GM19023 (cell line): ENCODE data around the gene AQP3.
A peak's percentile ranks its signal among the peaks of the same experiment; 100 is the strongest.
"Not testable (repeated sequence)": the region's sequence is repeated elsewhere in the genome, so short reads cannot be mapped to it uniquely, and the experiment has no call there.

Experiments used
- ATAC-seq: cut with Tn5 transposase; IDR thresholded peaks from one replicate; pipeline ENCODE4 v1.9.1; 2021; ENCODE audit warnings: mild to moderate bottlenecking, moderate library complexity; ENCODE audit not compliant: unreplicated experiment

AQP3 gene

DNA sequence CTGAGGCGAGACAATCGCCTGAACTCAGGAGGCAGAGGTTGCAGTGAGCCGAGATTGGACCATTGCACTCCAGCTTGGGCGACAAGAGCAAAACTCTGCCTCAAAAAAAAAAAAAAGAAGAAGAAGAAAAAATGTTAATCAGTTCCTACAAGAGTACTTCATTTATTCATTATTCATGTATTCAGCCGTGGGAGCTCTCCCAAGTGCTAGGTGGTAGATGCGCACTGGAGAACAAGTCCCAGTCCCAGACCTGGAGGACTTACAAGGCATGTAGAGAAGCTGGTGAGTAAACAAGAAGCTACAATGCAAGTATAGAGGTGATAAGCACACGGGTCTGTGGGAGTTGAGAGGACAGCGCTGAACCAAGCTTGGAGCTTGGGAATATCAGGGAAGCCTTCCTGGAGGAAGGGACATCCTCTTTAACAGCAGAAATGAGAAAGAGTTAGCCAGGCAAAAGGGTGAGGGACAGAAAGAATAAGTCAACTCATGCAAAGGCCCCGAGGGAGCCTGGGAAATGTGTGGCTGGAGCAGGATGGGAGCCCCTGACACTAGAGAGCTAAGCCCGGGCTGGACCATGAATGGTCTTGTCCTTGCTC is 27.6 kb downstream of the AQP3 start:
- ATAC-seq: no peak

DNA sequence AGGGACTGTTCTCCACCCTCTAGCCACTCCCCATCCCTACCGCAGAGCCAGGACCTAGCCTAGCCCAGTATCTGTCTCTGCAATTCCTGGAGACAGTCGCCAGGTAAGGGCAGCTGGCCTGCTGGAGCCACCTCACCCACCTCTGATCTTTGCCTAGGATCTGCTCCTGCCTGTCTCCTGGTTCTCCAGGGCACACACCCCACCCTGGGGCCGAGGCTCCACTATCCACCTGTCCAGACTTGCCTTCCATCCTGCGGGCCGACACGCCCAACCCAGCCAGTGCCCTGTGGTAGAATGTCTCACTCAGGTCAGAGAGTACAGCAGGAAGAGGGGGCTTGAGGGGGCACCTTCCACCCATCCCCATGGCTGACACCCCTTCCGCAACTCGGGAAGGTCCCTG is 29.3 kb downstream of the AQP3 start:
- no peak for ATAC-seq

DNA sequence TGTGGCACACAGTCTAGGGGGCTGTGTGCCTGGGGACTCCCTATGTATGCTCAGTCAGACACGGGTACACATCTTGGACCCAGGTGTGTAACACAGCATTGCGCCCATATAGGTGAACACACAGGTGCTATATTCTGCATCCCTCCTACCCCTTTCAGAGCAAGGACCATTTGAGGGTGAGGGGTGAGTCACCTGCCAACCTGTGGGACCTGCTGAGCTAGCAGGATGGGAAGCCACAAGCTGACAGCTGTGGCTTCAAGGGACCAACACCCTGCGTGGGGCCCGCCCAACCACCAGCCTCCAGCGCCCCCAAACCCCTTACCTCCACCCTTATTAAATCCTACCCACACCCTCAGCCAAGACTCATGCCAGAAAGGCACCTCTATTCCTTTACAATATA is 30.4 kb downstream of the AQP3 start:
- no peak for ATAC-seq

DNA sequence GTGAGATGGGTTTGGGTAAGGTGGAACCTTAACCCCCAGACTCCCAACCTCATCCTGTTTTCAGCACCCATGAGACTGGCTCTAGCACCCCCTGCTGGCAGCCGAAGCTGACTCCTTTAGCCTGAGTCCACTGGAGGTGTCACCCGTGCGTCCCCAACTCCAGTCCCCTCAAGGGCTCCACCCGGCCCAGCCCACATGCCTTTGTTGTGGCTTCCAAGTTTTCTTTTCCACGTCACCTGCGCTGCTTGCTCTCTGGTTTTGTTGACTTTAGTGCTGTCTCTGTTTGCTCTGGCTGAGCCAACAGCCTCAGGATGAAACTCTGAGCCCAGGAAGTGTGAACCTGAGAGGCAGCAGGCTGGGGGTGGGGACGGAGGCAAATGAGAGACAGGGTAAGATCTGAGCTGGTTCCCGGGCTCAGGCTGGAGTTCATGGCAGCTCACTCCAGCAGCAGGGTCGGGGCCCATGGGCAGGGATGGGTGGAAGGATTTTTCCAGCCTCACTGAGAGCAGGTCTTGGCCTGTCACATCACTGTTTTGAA is 31.8 kb downstream of the AQP3 start:
- peak; percentile 71 for ATAC-seq

DNA sequence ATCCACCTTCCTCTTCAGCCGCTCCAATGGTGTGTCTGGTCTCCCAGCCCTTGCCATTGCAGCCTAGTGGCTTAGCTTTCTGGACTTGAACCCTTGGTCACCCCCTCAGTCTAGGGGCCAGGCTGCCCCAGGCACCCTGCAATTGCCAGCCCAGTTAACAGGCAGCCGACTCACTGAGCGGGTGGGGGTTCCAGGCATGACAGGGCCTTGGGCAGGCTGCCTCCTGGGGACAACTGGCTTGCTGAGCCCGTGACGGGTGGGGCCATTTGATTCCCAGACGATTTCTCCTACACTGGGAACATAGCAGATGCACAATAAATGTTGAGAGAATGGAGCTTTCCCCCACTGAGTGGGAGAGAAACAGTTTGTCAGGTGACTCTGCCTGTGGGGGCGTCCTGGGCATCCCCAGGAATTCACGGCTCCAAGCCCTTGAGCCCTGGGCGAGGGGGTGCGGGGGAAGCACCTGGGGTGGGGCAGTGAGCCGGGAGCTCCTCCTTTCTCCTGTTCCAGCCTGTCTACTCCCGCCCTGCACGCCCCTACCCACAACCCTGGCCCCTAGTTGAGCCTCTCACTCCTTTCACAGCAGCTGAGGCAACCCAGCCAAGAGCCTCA is 32.4 kb downstream of the AQP3 start:
- peak; percentile 26 for ATAC-seq

DNA sequence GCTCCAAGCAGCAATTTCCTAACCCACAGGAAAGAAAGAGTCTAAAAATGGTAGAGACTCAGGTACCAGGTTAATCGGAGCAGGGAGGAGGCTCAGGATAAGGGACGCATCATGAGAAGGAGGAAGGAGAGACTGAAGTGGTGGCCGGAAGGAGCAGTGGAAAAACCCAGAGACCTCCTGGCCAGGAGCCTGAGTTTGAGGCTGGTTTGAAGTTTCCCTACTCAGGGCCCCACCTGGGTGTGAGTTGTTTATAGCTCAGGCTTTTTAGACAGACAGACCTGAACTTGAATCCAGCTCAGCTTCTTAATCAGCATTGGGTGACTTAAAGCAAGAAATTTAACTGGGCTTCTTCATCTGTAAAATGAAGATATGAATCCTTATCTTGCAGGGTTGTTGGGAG is 33.1 kb downstream of the AQP3 start:
- ATAC-seq: no peak

DNA sequence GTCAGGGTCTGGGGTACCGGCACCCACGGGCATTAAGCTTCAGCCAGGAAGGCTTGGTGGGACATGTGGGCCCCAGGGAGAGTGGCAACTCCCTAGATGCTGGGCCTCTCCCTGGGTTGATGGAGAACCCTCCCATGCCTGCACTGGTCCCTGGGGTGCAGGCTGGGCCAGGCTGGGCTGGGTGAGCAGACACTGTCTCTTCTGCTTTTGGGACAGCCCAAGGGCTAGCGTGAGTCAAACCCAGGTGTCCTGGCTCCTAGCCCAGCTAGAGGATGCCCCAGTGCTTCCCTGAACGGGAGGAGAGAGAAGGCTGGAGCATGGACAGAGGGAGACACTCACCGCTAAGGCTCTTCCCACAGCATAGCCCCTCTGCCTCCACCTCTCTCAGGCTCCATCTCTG is 39.3 kb downstream of the AQP3 start:
- ATAC-seq: no peak

DNA sequence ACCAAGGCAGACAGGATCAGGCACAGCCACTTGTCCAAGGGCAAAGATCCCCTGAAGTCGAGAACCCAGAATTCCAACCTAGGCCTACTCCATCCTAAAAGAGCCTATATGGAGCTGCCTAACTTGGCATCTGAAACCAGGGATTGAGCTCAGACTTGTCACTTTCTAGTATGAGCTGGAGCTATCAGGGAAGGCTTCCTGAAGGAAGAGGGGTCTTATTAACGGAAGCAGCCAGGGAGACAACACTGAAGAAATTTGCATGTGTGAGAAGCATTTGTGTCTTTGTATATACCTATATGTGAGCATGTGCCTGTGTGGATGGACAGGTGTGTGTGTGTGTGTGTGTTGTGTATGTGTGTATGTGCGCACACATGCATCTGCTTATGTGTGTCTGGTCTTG is 40.3 kb downstream of the AQP3 start:
- ATAC-seq: no peak

DNA sequence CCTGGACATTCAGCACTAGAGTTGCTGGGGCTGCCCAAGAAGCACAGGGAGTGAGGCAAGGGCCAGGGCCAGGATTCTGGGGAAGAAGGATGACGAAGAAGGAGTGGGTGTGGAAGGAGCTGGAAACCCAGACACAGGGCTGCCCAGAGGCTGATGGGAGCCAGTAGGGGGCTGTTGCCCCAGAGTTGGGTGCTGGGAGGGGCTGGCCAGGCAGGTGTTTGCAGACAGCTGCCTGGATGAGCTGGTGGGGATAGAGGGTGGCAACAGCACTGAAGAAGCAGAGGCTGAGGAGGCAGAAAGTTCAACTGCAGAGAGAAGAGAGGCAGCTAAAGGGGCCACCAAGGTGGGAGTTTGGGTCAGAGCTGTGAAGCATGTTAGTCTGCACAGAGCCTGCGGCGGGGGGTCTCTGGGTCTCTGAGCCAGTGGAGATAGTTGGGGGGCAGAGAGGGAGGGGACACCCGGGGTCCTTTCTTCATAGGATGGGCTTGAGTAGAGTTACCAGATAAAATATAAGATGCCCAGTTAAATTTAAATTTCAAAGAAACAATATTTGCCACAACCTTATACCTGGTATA is 42.5 kb downstream of the AQP3 start:
- no peak for ATAC-seq

DNA sequence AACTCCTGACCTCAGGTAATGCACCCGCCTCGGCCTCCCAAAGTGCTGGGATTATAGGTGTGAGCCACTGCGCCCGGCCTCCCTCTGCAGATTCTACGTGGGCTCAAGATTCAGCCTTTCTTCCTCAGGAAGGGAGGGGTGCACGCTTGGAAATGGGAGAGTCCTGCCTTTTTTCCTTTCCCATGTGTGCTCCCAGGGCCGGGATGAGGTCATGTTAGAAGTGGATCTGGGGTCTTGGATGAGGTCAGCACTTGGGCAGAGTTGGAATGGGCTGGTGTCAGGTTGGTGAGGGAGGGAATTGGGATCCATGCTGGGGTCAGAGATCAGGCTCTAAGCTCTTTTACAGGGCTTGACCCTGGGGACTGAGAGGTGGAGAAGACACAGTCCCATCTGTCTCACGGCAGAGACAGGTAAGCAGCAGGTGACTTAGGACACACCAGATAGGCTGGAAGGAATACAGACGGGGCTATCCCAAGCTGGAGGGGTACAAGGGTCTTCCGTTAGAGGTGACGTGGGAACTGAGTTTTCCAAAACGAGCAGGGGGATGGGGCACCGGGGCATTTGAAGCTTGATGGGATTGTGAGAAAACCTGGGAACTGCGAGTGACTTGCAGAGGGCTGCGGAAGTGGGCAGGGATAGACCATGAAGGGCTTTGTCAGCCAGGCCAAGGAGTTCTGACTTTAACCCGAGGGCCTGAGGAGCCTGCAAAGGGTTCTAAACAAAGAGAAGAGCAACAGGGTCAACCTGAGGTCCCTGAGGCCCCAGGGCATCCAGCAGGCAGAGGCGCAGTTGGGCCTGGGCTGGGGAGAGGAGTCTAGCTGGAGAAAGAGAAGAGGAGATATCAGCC is 43.2 kb downstream of the AQP3 start:
- no peak for ATAC-seq

DNA sequence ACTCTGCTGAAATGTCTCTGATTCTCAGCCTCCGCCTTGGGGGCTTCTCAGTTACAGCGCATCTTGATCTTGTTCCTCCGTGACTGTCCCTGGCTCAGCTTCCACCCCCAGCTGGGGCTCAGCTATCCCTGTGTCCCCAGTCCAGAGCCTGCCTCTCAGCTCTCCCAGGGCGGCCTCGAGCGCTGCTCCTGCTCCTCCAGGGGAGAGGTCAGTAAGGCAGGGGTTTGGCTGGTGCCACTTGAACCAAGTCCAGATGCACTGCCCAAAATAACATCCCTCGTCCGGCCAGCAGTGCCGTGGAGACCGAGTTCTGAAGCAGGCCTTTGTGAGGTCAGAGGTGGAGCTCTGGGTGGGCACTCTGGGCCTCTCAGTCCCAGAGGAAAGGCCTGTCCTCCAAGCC is 45.0 kb downstream of the AQP3 start, which contains the start of gene AQP7:
Gene AQP7 (minus strand): TSS at position 198 of the 400 bp plus-strand sequence. CDS start 1,306 bp downstream, outside the sequence.
- ATAC-seq: not testable (repeated sequence)

DNA sequence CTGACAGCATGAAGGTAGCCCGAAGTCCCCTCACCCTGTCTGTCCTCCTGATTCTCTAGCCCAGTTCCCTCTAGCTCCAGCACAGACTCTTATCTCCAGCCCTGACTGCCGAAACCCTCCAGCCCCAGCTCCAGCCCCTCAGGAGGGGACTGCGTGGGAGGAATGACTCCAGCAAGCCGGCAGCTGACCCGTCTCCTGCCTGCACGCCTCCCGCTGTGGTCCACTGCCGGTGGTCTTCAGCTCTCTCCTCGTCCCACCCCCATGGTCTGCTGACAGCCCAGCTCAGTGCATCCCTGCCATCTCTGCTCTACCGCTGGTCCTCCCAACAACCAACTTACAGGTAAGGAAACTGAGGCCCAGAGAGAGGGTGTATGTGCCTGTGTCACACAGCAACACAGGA is 45.6 kb downstream of the AQP3 start:
- ATAC-seq: not testable (repeated sequence)

DNA sequence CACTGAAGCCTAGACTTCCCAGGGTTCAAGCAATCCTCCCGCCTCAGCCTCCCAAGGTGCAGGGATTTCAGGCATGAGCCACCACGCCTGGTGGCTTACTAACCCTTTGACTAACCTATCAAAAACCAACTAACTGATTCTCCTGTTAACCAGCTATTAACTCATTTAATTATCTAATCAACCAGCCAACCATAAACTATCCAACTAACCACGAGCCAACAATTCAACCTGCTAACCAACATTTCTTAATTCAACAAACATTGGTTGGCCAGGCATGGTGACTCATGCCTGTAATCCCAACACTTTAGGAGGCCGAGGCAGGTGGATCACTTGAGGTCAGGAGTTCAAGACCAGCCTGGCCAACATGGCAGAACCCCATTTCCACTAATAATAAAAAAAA is 48.3 kb downstream of the AQP3 start:
- ATAC-seq: not testable (repeated sequence)

DNA sequence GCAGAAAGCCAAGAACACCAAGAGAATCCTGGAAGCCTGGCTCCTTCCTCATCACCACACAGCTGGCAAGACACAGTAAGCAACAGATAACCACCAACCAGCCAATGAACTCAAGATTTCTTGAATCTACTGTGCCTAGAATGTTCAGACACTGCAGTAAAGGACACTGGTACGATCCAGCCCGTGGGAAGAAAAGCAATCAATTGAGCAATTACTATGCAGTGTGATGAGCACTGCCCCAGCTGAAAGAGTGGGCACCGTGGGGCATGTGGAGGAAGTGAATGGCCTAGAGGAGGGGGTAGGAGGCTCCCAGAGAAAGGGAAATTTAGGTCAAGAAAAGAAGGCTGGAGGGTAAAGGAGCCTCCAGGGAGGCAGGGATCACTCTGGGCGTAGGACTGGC is 49.6 kb downstream of the AQP3 start:
- ATAC-seq: not testable (repeated sequence)

DNA sequence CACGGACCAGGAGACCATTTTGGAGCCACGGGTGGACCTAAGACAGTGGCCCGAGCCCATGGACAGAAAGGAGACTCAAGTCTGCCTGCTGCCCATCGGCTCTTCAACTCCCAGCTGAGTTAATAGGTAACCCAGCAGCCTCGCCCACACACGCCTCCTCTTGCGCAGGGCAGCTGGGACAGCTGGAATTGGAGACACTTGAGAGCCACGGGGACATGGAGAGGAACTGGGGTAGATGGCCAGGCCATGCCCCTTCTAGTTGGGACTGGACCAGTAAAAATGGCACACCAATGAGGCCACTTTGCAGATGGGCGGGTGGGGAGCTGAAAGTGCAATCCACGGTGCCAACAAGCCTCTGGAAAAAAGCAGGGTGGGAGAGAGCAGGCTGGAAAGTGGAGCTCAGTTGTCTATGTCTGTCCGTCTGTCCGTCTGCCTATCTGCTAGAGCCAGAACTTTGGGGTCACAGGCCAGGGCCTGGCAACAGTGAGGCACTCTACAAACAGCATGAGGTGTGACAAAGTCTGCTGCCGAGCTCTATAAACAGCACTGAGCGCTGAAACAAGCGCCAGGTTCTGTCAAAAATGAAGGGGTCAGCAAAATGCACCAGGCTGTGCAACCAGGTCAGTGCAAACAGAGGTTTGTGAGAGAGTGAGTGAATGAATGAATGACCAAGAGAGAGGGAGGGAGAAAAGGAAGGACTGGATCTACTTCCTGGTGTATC is 52.1 kb downstream of the AQP3 start:
- ATAC-seq: not testable (repeated sequence)

DNA sequence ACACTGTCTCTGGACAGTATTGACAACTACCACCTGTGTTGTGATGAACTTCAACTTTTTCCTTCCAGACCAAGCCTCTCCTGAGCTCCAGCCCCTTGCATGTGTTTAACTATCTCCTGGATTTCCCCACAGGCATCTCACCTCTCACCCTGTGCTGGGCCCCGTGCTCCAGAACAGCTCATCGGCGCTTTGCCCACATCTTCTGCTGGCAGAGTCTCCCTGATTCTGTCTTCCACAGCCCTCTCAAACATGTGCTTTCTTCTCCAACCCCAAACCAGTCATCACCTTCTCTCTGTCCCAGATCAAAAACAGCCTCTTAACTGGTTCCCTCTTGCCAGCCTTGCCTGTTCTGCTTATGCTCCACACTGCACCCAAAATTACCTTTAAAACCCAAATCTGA is 53.4 kb downstream of the AQP3 start:
- not testable (repeated sequence) for ATAC-seq

DNA sequence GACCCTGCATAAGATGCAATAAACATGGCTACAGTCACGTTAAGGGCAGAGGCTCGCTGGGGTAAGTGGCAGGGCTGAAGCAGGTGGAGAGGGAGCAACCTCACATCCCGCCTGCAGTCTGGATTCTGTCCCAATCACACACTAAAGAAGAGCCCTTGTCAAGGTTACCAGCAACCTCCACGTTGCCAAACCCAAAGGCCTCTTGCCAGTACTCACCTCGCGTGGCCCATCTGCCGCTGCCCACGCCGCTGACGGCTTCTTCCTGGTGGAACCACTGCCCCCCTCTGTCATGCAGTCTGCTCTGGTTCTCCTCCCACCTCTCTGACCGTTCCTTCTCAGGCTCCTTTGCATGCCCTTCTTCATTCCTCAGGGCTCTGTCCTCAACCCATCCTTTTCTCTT is 53.8 kb downstream of the AQP3 start:
- no peak for ATAC-seq

DNA sequence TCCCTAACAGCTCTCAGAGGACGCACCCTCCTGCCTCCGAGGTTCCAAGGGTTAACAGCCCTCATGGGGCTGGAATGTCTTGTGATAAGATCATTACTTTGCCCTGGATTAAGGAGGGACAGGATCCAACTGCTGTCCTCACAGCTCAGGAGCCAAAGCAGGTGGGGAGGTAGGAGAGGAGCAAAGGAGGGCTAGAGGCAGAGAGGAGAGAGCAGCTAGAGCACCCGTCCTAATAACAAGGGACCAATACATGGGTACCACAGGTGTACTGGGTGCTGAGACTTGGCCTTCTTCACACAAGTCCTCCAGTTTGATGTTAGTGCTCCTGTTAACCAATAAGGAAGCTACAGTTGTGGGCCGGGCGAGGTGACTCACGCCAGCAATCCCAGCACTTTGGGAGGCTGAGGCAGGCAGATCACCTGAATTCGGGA is 54.8 kb downstream of the AQP3 start:
- not testable (repeated sequence) for ATAC-seq
